Urinary bladder (tissue), 4 donors: ENCODE data around the gene RUNX1. TPM values are rescaled to one million over a fixed set of nuclear protein-coding genes. Genes with fewer than 3 reads are reported as not detected.

Experiments used
- DNase-seq: peaks from one replicate; pipeline ENCODE4 v3.0.0-alpha.2; 2015; ENCODE audit errors: extremely low spot score
- H3K27ac ChIP-seq: one replicate; pipeline ENCODE4 v1.5.1; 2013; ENCODE audit warnings: low read depth, mild to moderate bottlenecking, moderate library complexity
- H3K36me3 ChIP-seq: one replicate; pipeline ENCODE4 v1.6.1; 2013; ENCODE audit warnings: mild to moderate bottlenecking, moderate library complexity; ENCODE audit not compliant: insufficient read depth
- H3K4me1 ChIP-seq: one replicate; pipeline ENCODE4 v1.6.1; 2013; ENCODE audit warnings: mild to moderate bottlenecking, moderate library complexity; ENCODE audit not compliant: insufficient read depth
- H3K4me3 ChIP-seq: one replicate; pipeline ENCODE4 v1.5.1; 2013; ENCODE audit warnings: low read depth, low read length
- WGBS: extraction: QIAGEN DNeasy Blood & Tissue Kit; methylation state at CpG from one replicate; pipeline ENCODE4 v1.1.7; 2013; 5-methylcytosine and 5-hydroxymethylcytosine counted together
- polyA plus RNA-seq: library from polyadenylated mRNA; stranded (reverse); fragments of 200-250 nt; gene quantifications from one replicate; pipeline ENCODE4 v1.2.3, GENCODE V29; 2013
- total RNA-seq: library from RNA; depleted of rRNA; stranded (reverse); fragments of >200 nt; gene quantifications from one replicate; pipeline ENCODE4 v1.2.3, GENCODE V29; 2014
- donor health status: healthy with polysubstance abuse.
- donor health status: healthy.

The RUNX1 gene
- total and polyA plus RNA-seq, 2 donors = 6.6 to 15.6 TPM

- Histone ChIP-seq H3K4me3 (no peak overlapping the region), H3K36me3 (no peaks in the 10 kb centered on the region), H3K4me1 (no peaks in the 10 kb centered on the region), H3K27ac (no peak overlapping the region)
- 87% methylated on average over 3 of the region's 3 CpGs for whole genome bisulfite sequencing
- DNase-seq = no peak
Observed at GRCh38 chr21:34984356-34985058, 64.6 kb downstream of the RUNX1 start.

- H3K4me3 ChIP-seq = no peak overlapping the region
- no peaks in the 10 kb centered on the region for H3K36me3 ChIP-seq
- H3K27ac ChIP-seq = no peak overlapping the region
- H3K4me1 ChIP-seq = no peaks in the 10 kb centered on the region
- DNase-seq = no peak
Observed at GRCh38 chr21:34983680-34984086, 65.4 kb downstream of the RUNX1 start.

- Histone ChIP-seq H3K36me3 (no peaks in the 10 kb centered on the region), H3K4me1 (no peaks in the 10 kb centered on the region), H3K27ac (no peak overlapping the region), H3K4me3 (no peak overlapping the region)
- 93% methylated on average over 7 of the region's 7 CpGs for whole genome bisulfite sequencing
- DNase-seq = no peak
Observed at GRCh38 chr21:34981791-34982190, 67.3 kb downstream of the RUNX1 start.

GRCh38 chr21:34980423-34981115, 68.5 kb downstream of the RUNX1 start:
- H3K36me3 ChIP-seq = no peaks in the 10 kb centered on the region
- no peak for DNase-seq
- H3K27ac ChIP-seq = no peak overlapping the region
- no peaks in the 10 kb centered on the region for H3K4me1 ChIP-seq
- WGBS = 67% methylated on average over 8 of the region's 8 CpGs
- no peak overlapping the region for H3K4me3 ChIP-seq

- no peak overlapping the region for H3K27ac ChIP-seq
- DNase-seq = no peak
- no peaks in the 10 kb centered on the region for H3K4me1 ChIP-seq
- no peak overlapping the region for H3K4me3 ChIP-seq
- no peaks in the 10 kb centered on the region for H3K36me3 ChIP-seq
- WGBS = 70% methylated on average over 4 of the region's 4 CpGs
Observed at GRCh38 chr21:34979383-34979782, 69.7 kb downstream of the RUNX1 start.

- WGBS = 93% methylated on average over 1 of the region's 1 CpG
- DNase-seq = no peak
- Histone ChIP-seq H3K36me3 (no peaks in the 10 kb centered on the region), H3K4me1 (peaks cover 2% of the 10 kb centered on the region), H3K4me3 (no peak overlapping the region), H3K27ac (no peak overlapping the region)
Observed at GRCh38 chr21:34977333-34977732, 71.8 kb downstream of the RUNX1 start.

- no peak for DNase-seq
- no peak overlapping the region for H3K4me3 ChIP-seq
- H3K4me1 ChIP-seq = peaks cover 2% of the 10 kb centered on the region
- 75% methylated on average over 11 of the region's 11 CpGs for WGBS
- H3K27ac ChIP-seq = no peak overlapping the region
- H3K36me3 ChIP-seq = no peaks in the 10 kb centered on the region
Observed at GRCh38 chr21:34974162-34974981, 74.7 kb downstream of the RUNX1 start.

GRCh38 chr21:34973685-34974084, 75.4 kb downstream of the RUNX1 start:
- Histone ChIP-seq H3K4me3 (no peak overlapping the region), H3K36me3 (no peaks in the 10 kb centered on the region), H3K27ac (no peak overlapping the region), H3K4me1 (peaks cover 2% of the 10 kb centered on the region)
- DNase-seq = no peak
- WGBS = 85% methylated on average over 3 of the region's 3 CpGs

GRCh38 chr21:34971656-34972055, 77.4 kb downstream of the RUNX1 start:
- DNase-seq = no peak
- no peak overlapping the region for H3K4me3 ChIP-seq
- no peaks in the 10 kb centered on the region for H3K36me3 ChIP-seq
- 90% methylated on average over 1 of the region's 1 CpG for whole genome bisulfite sequencing
- peaks cover 2% of the 10 kb centered on the region for H3K4me1 ChIP-seq
- no peak overlapping the region for H3K27ac ChIP-seq

- Histone ChIP-seq H3K4me1 (peaks cover 2% of the 10 kb centered on the region), H3K4me3 (no peak overlapping the region), H3K27ac (no peak overlapping the region), H3K36me3 (no peaks in the 10 kb centered on the region)
- DNase-seq = no peak
- WGBS = 91% methylated on average over 4 of the region's 4 CpGs
Observed at GRCh38 chr21:34970566-34970965, 78.5 kb downstream of the RUNX1 start.

GRCh38 chr21:34970167-34970500, 79.0 kb downstream of the RUNX1 start:
- 80% methylated on average over 2 of the region's 2 CpGs for WGBS
- Histone ChIP-seq H3K36me3 (no peaks in the 10 kb centered on the region), H3K4me1 (peaks cover 2% of the 10 kb centered on the region), H3K4me3 (no peak overlapping the region), H3K27ac (no peak overlapping the region)
- DNase-seq = no peak

- DNase-seq = no peak
- peaks cover 2% of the 10 kb centered on the region for H3K4me1 ChIP-seq
- H3K4me3 ChIP-seq = no peak overlapping the region
- H3K27ac ChIP-seq = no peak overlapping the region
- 32% methylated on average over 8 of the region's 8 CpGs for WGBS
- no peaks in the 10 kb centered on the region for H3K36me3 ChIP-seq
Observed at GRCh38 chr21:34969423-34970166, 79.5 kb downstream of the RUNX1 start.
